T-helper 1 cell treated with Interleukin-12 subunit alpha and Interleukin-12 subunit beta and Interleukin-4 antibody, amounts not matched to agents 30 μg/mL and 1 μg/mL, for 36 hours (primary cell): Measurements from ENCODE around the gene RYR2.
A peak's percentile ranks its signal among the peaks of the same experiment; 100 is the strongest.

Experiments
- H3K27ac Mint-ChIP-seq: one replicate; pipeline ENCODE4 v1.8.0; 2021; ENCODE audit warnings: mild to moderate bottlenecking, mixed read lengths
- H3K27me3 Mint-ChIP-seq: one replicate; pipeline ENCODE4 v1.8.0; 2021; ENCODE audit warnings: low read depth, mixed read lengths
- H3K36me3 Mint-ChIP-seq: one replicate; pipeline ENCODE4 v1.8.0; 2021; ENCODE audit warnings: low read depth, mixed read lengths
- H3K4me1 Mint-ChIP-seq: one replicate; pipeline ENCODE4 v1.8.0; 2021; ENCODE audit warnings: low read depth, mixed read lengths
- H3K4me3 Mint-ChIP-seq: one replicate; pipeline ENCODE4 v1.8.0; 2021; ENCODE audit warnings: mild to moderate bottlenecking, moderate library complexity, mixed read lengths
- H3K9me3 Mint-ChIP-seq: one replicate; pipeline ENCODE4 v1.8.0; 2021; ENCODE audit warnings: mixed read lengths

Gene RYR2

DNA sequence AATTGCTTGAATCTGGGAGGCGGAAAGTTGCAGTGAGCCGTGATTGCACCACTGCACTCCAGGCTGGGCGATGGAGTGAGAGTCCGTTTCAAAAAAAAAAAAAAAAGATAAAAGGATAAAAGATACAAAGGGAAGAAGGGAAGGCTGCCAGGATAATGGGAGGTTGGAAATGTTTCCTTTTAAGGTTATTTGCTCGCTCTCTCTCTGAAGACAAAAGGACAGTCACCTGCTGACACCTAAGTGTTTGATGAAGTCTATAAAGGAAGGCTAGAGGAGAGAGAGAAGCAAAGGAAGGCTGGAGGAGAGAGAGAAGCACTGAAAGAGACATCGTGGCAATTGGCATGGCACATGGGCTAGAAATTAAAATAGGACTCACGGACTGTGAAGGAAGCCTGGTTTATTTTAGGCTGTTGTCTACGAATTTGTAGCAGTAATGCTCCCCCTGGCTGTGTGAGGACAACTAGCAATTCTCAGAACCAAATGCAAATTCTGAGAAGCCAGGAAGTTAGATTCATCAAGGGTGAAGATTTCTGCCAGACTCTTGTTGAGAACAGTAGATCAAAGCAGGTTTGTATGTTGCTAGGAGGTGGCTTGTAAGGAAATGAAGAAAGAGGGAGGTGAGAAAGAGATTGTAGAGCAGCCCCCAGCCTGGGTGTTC, 694.5 kb downstream of the RYR2 start:
- H3K4me3 Mint-ChIP-seq: no peak overlapping the region
- peak overlapping the region; percentile 16 for H3K27ac Mint-ChIP-seq
- H3K27me3 Mint-ChIP-seq: no peaks in the 10 kb centered on the region
- peaks cover 5% of the 10 kb centered on the region for H3K9me3 Mint-ChIP-seq
- peaks cover 7% of the 10 kb centered on the region for H3K4me1 Mint-ChIP-seq
- no peaks in the 10 kb centered on the region for H3K36me3 Mint-ChIP-seq

GRCh38 chr1:237737448-237737847, 695.5 kb downstream of the RYR2 start:
- Mint-ChIP-seq H3K4me3 (no peak overlapping the region), H3K27ac (no peak overlapping the region), H3K36me3 (no peaks in the 10 kb centered on the region), H3K9me3 (peaks cover 5% of the 10 kb centered on the region), H3K27me3 (no peaks in the 10 kb centered on the region), H3K4me1 (peaks cover 7% of the 10 kb centered on the region)

GRCh38 chr1:237737938-237738610, 696.1 kb downstream of the RYR2 start:
- Mint-ChIP-seq H3K4me1 (peaks cover 7% of the 10 kb centered on the region), H3K9me3 (peaks cover 5% of the 10 kb centered on the region), H3K4me3 (no peak overlapping the region), H3K27ac (no peak overlapping the region), H3K36me3 (no peaks in the 10 kb centered on the region), H3K27me3 (no peaks in the 10 kb centered on the region)

DNA sequence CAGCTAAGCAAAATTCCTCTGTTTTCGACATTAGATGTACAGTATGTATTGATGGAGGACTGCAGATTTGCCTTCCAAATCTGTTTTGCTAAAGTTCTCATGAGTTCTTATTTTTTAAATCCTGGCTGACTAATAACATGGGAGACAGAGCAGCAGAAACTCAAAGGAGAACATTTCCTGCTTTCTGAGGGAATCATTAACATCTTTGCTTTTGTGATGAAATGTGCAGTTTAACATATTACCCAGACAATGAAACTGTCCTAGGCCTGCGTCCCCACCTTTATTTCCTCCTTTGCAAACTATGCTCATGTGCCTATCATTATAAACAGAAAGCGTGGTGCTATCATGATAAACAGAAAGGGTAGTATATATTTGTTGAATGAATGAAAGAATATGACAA, 698.9 kb downstream of the RYR2 start:
- Mint-ChIP-seq H3K36me3 (no peaks in the 10 kb centered on the region), H3K4me3 (no peak overlapping the region), H3K27ac (no peak overlapping the region), H3K4me1 (peaks cover 7% of the 10 kb centered on the region), H3K27me3 (no peaks in the 10 kb centered on the region), H3K9me3 (peaks cover 5% of the 10 kb centered on the region)

DNA sequence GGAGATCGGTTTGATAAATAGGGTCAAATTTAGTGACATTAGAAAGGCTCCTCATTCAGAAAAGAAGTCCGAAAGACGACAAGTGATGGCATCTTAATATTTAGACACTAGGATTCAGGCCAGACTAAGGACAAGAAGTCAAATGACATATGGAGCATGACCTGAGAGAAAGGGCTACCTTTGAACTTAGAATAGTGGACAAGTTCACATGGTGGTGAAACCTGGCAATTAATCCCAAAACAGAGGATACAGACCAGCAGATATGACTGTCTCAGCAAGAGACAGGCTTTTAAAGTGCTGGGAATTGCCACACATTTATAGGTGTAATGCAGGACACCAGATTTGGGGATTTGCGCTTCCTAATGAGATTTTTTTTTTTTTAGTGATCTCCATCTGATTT, 703.6 kb downstream of the RYR2 start:
- H3K9me3 Mint-ChIP-seq: no peaks in the 10 kb centered on the region
- H3K4me3 Mint-ChIP-seq: no peak overlapping the region
- no peak overlapping the region for H3K27ac Mint-ChIP-seq
- no peaks in the 10 kb centered on the region for H3K36me3 Mint-ChIP-seq
- no peaks in the 10 kb centered on the region for H3K27me3 Mint-ChIP-seq
- H3K4me1 Mint-ChIP-seq: no peaks in the 10 kb centered on the region

GRCh38 chr1:237748171-237748960, 706.4 kb downstream of the RYR2 start:
- Mint-ChIP-seq H3K27ac (no peak overlapping the region), H3K4me3 (no peak overlapping the region), H3K27me3 (no peaks in the 10 kb centered on the region), H3K4me1 (no peaks in the 10 kb centered on the region), H3K9me3 (no peaks in the 10 kb centered on the region), H3K36me3 (no peaks in the 10 kb centered on the region)

GRCh38 chr1:237749122-237749521, 707.1 kb downstream of the RYR2 start:
- H3K27ac Mint-ChIP-seq: no peak overlapping the region

GRCh38 chr1:237751090-237751489, 709.1 kb downstream of the RYR2 start:
- no peaks in the 10 kb centered on the region for H3K9me3 Mint-ChIP-seq
- no peak overlapping the region for H3K4me3 Mint-ChIP-seq
- H3K4me1 Mint-ChIP-seq: no peaks in the 10 kb centered on the region

More at GRCh38 chr1:237749122-237749521, 707.1 kb downstream of the RYR2 start:
- no peaks in the 10 kb centered on the region for H3K36me3 Mint-ChIP-seq
- H3K4me1 Mint-ChIP-seq: no peaks in the 10 kb centered on the region
- no peaks in the 10 kb centered on the region for H3K27me3 Mint-ChIP-seq
- H3K4me3 Mint-ChIP-seq: no peak overlapping the region
- no peaks in the 10 kb centered on the region for H3K9me3 Mint-ChIP-seq

GRCh38 chr1:237754627-237755026, 712.6 kb downstream of the RYR2 start:
- H3K9me3 Mint-ChIP-seq: no peaks in the 10 kb centered on the region
- H3K4me1 Mint-ChIP-seq: no peaks in the 10 kb centered on the region
- H3K4me3 Mint-ChIP-seq: no peak overlapping the region
- H3K27ac Mint-ChIP-seq: no peak overlapping the region
- H3K27me3 Mint-ChIP-seq: no peaks in the 10 kb centered on the region
- H3K36me3 Mint-ChIP-seq: no peaks in the 10 kb centered on the region

More at GRCh38 chr1:237751090-237751489, 709.1 kb downstream of the RYR2 start:
- no peak overlapping the region for H3K27ac Mint-ChIP-seq
- no peaks in the 10 kb centered on the region for H3K36me3 Mint-ChIP-seq
- H3K27me3 Mint-ChIP-seq: no peaks in the 10 kb centered on the region

GRCh38 chr1:237756304-237756967, 714.5 kb downstream of the RYR2 start:
- no peaks in the 10 kb centered on the region for H3K4me1 Mint-ChIP-seq
- no peak overlapping the region for H3K4me3 Mint-ChIP-seq
- H3K27ac Mint-ChIP-seq: no peak overlapping the region
- no peaks in the 10 kb centered on the region for H3K9me3 Mint-ChIP-seq
- H3K27me3 Mint-ChIP-seq: no peaks in the 10 kb centered on the region
- H3K36me3 Mint-ChIP-seq: no peaks in the 10 kb centered on the region

- H3K4me3 Mint-ChIP-seq: no peak overlapping the region
- H3K36me3 Mint-ChIP-seq: no peaks in the 10 kb centered on the region
- no peak overlapping the region for H3K27ac Mint-ChIP-seq
- H3K9me3 Mint-ChIP-seq: no peaks in the 10 kb centered on the region
- no peaks in the 10 kb centered on the region for H3K27me3 Mint-ChIP-seq
- no peaks in the 10 kb centered on the region for H3K4me1 Mint-ChIP-seq
These were observed 717.4 kb downstream of the RYR2 start for GRCh38 chr1:237759377-237759776.

GRCh38 chr1:237760951-237761350, 719.0 kb downstream of the RYR2 start:
- no peaks in the 10 kb centered on the region for H3K27me3 Mint-ChIP-seq
- no peaks in the 10 kb centered on the region for H3K36me3 Mint-ChIP-seq
- no peaks in the 10 kb centered on the region for H3K9me3 Mint-ChIP-seq
- no peak overlapping the region for H3K4me3 Mint-ChIP-seq
- no peaks in the 10 kb centered on the region for H3K4me1 Mint-ChIP-seq
- H3K27ac Mint-ChIP-seq: no peak overlapping the region

GRCh38 chr1:237763137-237763536, 721.2 kb downstream of the RYR2 start:
- Mint-ChIP-seq H3K27ac (no peak overlapping the region), H3K9me3 (no peaks in the 10 kb centered on the region), H3K4me1 (no peaks in the 10 kb centered on the region), H3K36me3 (no peaks in the 10 kb centered on the region), H3K27me3 (no peaks in the 10 kb centered on the region), H3K4me3 (no peak overlapping the region)

- H3K27me3 Mint-ChIP-seq: no peaks in the 10 kb centered on the region
- H3K4me1 Mint-ChIP-seq: no peaks in the 10 kb centered on the region
- no peak overlapping the region for H3K4me3 Mint-ChIP-seq
- no peaks in the 10 kb centered on the region for H3K9me3 Mint-ChIP-seq
- no peaks in the 10 kb centered on the region for H3K36me3 Mint-ChIP-seq
- H3K27ac Mint-ChIP-seq: no peak overlapping the region
These were observed 721.8 kb downstream of the RYR2 start for GRCh38 chr1:237763751-237764150.
